GM19452 (cell line): ENCODE measurements around the gene TMEM51.
"Not testable (repeated sequence)": the region's sequence is repeated elsewhere in the genome, so short reads cannot be mapped to it uniquely, and the experiment has no call there.

Experiments used
- ATAC-seq: cut with Tn5 transposase; IDR thresholded peaks from one replicate; pipeline ENCODE4 v1.9.1; 2021; ENCODE audit not compliant: unreplicated experiment

Gene TMEM51

DNA sequence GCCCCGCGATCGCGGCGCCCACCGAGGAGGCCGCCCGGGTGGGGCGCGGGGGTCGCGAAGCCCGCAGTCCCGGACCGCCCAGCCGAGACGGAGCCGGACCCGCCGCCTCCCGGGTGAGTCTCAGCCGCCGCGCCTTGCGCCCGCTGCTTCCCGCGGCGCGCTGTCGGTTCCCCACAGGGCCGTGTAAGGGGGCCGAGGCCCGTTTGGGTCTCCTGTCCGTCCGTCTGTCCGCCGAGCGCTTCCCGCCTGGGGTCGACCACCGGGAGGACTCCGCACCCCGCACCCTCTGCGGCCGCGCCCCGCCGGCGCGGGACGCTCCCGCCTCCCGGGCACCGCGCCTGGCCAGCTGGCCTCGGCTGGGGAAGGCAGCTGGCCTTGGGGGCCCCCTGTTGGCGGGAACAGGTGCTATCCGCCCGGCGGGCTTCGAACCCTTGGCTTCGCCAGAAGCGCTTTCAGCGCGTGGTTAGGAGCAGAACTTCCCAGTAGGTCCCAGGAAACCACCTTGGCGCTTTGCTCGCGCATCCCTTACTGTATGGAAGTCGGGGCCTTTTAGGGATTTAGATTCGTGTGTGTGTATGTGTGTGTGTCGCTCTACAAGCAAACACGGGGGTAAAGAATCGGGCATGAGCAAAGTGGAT is 414 bp downstream of the TMEM51 start:
- ATAC-seq = no peak

- no peak for ATAC-seq
These were observed 1.0 kb downstream of the TMEM51 start for GRCh38 chr1:15154480-15155036.

DNA sequence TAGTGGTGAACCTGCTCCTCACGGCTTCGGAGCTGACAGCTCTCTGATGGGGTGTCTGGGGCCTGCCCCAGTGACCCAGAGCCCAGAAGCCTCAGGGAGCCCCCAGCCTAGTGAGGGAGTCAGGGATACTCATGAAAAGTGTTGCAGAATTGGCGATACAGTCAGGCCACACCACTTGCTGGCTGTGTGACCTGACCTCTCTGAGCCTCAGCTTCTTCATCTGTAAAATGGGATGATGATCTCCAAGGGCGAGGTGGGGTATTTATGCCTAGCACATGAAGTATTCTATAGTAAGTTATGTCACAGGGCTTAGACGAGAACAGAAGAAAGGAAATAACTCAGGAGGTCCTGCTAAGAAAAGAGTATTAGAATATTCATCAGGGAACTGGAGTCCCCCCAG is 1.6 kb downstream of the TMEM51 start:
- no peak for ATAC-seq

DNA sequence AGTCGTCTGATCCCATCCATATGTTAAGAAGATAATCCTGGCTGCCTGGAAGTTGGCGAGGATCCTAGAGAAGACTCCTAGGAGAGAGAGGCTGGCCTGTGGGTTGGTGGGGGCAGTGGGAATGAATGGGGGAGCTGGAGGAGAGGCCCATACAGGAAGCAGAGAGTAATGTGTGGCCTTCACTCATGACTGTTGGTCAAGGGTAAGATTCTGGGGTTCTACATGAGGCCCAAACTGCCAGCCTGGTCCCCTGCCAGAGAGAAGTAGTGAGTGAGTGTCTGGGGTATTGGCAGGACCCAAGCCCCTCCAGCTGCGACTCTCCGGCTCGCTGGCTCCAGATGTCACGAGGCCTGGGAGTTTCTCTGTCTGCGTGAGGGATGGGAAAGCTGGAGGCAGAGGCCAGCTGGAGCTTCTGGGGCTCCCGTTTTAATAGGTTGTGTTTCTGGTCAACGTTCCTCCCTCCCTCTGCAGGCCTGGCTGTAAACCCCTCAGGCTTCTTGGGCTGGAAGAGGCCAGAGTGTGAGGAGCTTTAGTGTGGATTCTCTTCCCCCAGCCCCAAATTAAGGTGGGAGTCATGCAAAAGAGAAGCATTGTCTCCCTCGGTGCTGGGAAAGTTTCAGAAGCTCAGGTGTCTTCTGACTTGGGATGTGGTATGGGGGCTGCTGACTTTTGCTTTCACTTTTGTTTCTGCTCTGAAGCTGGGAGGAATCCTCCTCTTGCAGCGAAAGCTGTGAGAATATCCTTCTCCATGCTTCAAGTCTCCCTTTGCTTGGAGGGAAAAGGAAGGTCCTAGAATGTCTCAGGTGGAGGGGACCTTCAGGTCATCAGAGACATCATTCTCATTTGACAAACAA is 2.6 kb downstream of the TMEM51 start:
- ATAC-seq = no peak

- ATAC-seq = no peak
These were observed 3.3 kb downstream of the TMEM51 start for GRCh38 chr1:15156807-15157380.

DNA sequence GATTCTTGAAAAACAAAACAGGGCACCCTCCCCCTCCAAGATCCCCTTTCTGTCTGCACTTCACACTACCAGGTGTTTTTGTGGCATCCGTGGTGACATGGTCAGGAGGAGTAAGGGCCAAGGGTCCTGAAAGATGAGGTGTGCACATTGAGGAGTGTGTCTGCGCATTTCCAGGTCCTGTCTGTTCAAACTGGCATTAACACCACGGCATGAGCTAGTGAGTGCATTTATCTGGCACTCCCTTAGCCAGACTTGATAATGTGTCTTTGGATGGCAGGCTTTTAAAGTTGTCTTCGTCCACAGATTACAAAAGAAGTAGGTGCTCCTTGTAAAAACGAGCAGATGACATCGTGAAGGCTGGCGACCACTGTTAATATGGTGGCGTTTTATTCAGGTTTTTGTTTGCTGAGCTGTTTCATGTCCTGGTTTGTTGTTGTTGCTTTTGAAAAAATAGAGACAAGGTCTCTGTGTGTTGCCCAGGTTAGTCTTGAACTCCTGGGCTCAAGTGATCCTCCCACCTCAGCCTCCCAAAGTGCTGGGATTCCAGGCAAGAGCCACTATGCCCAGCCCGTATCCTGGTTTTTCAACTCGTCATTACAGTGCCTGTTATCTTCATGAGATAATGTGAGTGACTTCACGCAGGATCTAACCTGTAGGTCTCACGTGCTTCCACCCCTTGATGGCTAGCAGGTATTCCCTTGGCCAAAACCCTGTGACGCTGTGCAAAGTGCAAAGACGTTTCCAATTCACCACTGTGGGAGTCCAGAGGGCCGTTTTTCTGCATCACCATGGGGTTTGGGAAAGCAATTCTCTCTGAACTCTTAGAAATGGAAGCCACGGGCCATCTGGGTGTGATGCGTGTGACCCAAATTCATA is 4.2 kb downstream of the TMEM51 start:
- no peak for ATAC-seq

DNA sequence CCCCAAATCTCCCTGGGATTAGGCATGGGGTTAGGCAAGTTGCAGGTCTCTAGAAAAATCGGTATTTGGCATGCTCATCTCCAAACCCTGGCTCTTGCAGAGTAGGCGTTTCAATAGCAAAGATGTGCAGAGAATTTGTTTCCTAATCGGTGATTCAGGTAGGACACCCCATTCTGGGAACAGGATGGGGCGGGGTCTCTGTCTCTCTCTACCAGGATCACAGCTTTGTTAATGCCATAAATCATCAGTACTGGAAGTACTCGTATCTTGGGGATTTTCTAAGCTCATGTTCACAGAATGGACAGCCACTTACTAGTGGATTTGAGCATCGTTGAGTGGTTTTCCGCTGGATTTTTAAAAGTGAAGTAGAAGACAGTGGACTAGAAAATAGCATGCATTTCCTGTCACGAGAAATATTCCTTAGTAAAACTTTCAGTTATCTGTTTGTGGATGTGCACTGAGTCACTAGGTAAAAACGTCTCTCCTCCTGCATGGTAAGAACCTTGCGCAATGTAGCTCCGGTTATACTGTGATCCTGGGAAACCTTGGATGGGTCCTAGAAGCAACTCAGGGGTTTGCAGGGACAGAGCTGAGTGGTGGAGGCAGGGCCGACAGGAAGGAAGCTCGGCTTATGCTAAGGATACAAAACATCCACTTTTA is 5.1 kb downstream of the TMEM51 start:
- ATAC-seq = no peak

- ATAC-seq = no peak
These were observed 5.6 kb downstream of the TMEM51 start for GRCh38 chr1:15159166-15159555.

DNA sequence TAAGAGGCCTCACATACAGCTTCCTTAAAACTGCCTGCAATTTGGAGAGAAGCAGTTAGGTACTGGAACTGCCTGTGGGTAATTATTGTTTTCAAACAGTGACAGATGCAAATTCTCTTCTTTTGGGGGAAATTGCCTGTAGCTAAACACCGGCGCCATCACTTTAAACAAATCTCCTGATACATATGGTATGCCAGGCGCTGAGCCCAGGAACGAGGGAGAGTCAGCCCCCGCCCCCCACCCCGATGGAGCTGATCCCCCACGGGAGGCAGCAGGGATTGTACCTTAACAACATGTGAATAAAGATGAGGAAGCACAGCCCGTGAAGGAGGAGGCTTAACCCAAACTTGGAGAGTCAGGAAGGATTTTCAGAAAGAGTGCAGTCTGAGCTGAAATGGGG is 7.1 kb downstream of the TMEM51 start:
- ATAC-seq = no peak

DNA sequence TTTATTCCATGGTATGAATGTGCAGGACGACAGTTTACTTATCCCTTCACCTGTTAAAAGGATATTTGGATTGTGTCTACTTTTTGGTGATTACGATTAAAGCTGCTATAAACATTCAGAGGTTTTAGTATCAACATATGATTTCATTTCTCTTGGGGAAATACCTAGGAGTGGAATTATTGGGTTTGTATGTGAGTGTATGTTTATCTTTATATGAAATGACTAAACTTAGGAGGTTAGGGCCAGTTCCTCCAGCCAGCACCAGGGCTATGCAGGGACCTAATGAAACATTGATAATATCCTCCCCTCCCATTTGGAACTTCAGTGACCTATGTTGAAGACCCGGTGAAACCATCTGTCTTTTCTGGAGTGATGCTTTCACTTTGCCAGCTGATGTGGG is 13.8 kb downstream of the TMEM51 start:
- ATAC-seq = no peak

DNA sequence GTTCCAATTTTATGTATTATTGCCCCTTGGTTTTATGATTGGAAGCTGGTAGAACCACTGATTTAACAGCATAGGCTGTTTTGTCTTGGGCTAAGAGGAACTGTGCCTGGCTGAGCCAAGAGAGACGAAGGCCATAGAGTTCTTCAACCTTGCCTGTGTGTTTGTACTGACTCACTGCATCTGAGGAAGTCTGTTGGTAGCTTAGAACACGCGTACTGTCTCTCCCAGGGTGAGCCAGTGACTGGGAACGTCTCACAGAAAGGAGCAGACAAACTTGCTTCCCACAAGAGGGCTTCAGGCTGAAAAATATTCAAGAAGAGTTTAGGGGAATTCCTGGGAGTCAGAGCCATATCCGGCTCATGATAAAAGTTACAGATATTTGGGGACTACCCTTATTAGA is 14.9 kb downstream of the TMEM51 start:
- no peak for ATAC-seq

- no peak for ATAC-seq
These were observed 16.5 kb downstream of the TMEM51 start for GRCh38 chr1:15170071-15170470.

- ATAC-seq = no peak
These were observed 17.8 kb downstream of the TMEM51 start for GRCh38 chr1:15171271-15171908.

DNA sequence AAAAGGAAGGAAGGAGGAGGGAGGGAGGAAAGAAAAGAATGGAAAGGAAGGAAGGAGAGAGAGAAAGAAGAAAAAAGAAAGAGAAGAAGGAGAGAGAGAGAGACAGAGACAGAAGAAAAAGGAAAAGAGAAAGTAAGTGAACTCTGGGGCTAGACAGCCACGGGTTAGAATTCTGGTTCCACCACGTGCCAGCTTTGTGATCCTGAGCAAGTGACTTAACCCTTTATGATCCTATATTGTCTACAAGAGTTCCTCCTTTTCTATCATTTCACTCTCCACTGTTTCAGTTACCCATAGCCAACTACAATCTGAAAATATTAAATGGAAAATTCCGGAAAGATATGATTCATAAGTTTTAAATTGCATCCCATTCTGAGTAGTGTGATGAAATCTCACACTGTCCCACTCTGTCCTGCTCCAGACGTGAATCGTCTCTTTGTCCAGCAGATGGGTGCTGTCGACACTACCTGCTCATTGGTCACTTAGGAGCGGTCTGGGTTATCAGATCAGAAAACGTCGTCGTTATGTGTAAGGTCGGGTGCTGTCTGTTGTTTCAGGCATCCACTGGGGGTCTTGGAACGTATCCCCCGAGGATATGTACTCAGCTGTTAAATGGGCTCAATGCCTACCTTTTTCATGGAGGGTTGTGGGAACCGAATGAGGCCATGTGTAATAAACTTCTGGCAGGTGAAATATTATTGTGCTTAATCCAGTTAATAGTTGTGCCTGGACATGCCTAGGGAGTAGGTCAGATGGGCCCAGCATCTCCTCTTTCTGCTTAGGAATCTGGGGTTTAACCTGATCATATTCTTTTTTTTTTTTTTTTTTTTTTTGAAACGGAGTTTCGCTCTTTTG is 19.1 kb downstream of the TMEM51 start:
- no peak for ATAC-seq

DNA sequence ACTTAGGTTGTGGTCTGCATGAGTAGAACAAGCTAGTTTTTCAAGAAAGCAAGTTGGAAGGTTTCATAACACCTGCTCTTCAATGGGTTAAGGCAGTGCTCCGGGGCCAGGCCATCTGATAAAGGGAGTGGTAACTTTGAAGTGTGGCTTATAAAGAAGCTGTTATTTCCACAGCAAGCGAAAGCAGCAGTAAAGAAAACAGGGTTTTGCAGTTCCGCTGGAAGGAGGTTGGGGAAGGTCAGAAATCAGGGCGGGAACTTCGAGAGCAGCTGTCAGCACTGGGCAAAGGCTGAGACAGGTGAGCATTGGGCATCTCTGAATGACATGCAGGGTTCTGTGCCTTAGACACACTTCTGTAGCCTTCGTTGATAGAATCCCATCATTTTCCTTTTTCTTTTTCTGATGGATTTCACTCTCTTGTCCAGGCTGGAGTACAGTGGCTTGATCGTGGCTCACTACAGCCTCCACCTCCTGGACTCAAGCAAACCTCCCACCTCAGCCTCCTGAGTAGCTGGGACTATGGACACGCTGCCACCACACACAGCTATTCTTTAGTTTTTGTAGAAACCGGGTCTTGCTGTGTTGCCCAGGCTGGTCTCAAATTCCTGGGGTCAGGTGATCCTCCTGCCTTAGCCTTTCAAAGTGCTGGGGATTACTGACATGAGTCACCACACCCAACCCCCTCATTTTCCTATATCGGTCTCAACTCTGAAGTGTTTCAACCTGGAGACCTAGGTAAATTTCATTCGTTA is 20.5 kb downstream of the TMEM51 start:
- no peak for ATAC-seq

DNA sequence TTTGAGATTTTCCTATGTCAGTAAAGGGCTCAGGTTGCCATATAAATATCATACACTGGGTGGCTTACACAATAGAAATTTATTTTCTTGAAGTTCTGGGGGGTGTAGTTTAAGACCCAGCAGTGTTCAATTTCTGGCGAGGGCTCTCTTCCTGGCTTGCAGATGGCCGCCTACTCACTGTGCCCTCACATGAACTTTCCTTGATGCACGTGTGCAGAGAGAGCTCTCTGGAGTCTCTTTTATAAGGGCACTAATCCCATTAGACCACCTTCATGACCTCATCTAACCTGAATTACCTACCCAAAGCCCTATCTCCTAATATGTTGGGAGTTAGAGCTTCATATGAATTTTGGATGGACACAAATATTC is 21.1 kb downstream of the TMEM51 start:
- no peak for ATAC-seq

GRCh38 chr1:15175324-15176094 is 22.0 kb downstream of the TMEM51 start:
- ATAC-seq = not testable (repeated sequence)

DNA sequence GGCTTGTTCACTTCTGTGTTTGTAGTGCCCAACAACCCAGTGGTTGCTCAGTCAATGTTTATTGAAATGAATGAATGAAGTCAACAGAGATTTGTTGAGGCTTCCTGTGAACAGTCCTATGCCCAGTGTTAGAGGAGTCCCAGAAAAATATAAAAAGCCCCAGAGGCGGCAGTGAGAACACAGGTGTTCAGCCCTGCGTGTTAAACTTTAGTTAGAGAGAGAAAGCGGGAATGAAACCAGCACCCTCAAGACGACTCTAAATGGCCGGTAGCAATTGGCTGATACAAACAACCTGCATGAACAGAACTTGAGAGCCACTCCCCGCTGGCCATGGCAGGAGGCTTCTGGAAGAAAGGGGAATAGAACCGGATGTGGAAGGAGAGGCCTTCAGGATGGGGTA is 22.6 kb downstream of the TMEM51 start:
- no peak for ATAC-seq
